SU-DHL-6 (cell line): Measurements from ENCODE around the gene LCN9.

Experiments
- H2AFZ ChIP-seq: fragments of 200-600 bp; sonication (generic); 2 replicates; pipeline ENCODE4 v1.6.1; 2014; ENCODE audit warnings: low read depth, mild to moderate bottlenecking, moderate library complexity, mixed read lengths, antibody characterized with exemption, low read length; ENCODE audit not compliant: severe bottlenecking
- H3F3A ChIP-seq: fragments of 200-600 bp; shearing (Covaris generic); 2 replicates; pipeline ENCODE4 v1.6.0; 2016; ENCODE audit warnings: antibody characterized with exemption, mild to moderate bottlenecking; ENCODE audit not compliant: insufficient read depth
- H3K27ac ChIP-seq: fragments of 200-600 bp; sonication (generic); 2 replicates; pipeline ENCODE4 v1.5.1; 2016; ENCODE audit warnings: low read depth, mild to moderate bottlenecking, low read length, moderate library complexity, mixed read lengths
- H3K27me3 ChIP-seq: fragments of 200-600 bp; sonication (generic), shearing (Covaris generic); 2 replicates; pipeline ENCODE4 v1.6.0; 2014; ENCODE audit warnings: mild to moderate bottlenecking, low read length
- H3K36me3 ChIP-seq: fragments of 200-600 bp; sonication (generic); 2 replicates; pipeline ENCODE4 v1.6.1; 2014; ENCODE audit warnings: mild to moderate bottlenecking, low read length, mixed read lengths
- H3K4me2 ChIP-seq: fragments of 300-600, 200-600 bp; shearing (Covaris generic), sonication (generic); 2 replicates; pipeline ENCODE4 v1.6.0; 2014; ENCODE audit warnings: low read length, low read depth, mild to moderate bottlenecking; ENCODE audit not compliant: poor library complexity, severe bottlenecking
- H3K4me3 ChIP-seq: fragments of 200-600 bp; sonication (generic); 2 replicates; pipeline ENCODE4 v1.5.1; 2014; ENCODE audit warnings: antibody characterized with exemption, low read length, mild to moderate bottlenecking, mixed read lengths; ENCODE audit not compliant: insufficient read depth, poor library complexity, severe bottlenecking
- H3K79me2 ChIP-seq: fragments of 200-600 bp; sonication (generic); 2 replicates; pipeline ENCODE4 v1.6.1; 2014; ENCODE audit warnings: mild to moderate bottlenecking, low read length, moderate library complexity; ENCODE audit not compliant: insufficient read depth
- H3K9ac ChIP-seq: fragments of 200-600 bp; sonication (generic); 2 replicates; pipeline ENCODE4 v1.7.0; 2014; ENCODE audit warnings: mild to moderate bottlenecking, low read length
- H3K9me2 ChIP-seq: fragments of 200-600 bp; sonication (generic); replicated peaks from 2 replicates; pipeline ENCODE4 v1.6.1; 2014; ENCODE audit warnings: low read length; ENCODE audit not compliant: insufficient read depth
- H3K9me3 ChIP-seq: fragments of 200-600 bp; sonication (generic); 2 replicates; pipeline ENCODE4 v1.6.1; 2014; ENCODE audit warnings: low read length, mixed read lengths; ENCODE audit not compliant: insufficient read depth
- H4K20me1 ChIP-seq: fragments of 200-600 bp; sonication (generic); 2 replicates; pipeline ENCODE4 v1.6.1; 2014; ENCODE audit warnings: low read depth, mild to moderate bottlenecking, antibody characterized with exemption, low read length, moderate library complexity, mixed read lengths
- EZH2phosphoT487 ChIP-seq: fragments of 200-600 bp; sonication (generic), shearing (Covaris generic); conservative IDR thresholded peaks from 2 replicates; pipeline ENCODE4 v1.6.1; 2018; ENCODE audit warnings: mild to moderate bottlenecking, antibody characterized with exemption, low read length, moderate library complexity, mixed read lengths
- TF ChIP-seq, protein P1 (sequence below): fragments of 200-600 bp; sonication (generic); IDR thresholded peaks from one replicate; pipeline ENCODE4 v1.5.1; 2017; ENCODE audit warnings: antibody characterized with exemption, mild to moderate bottlenecking, low read length, moderate library complexity; ENCODE audit not compliant: insufficient read depth, poor library complexity, severe bottlenecking

LCN9 gene

DNA sequence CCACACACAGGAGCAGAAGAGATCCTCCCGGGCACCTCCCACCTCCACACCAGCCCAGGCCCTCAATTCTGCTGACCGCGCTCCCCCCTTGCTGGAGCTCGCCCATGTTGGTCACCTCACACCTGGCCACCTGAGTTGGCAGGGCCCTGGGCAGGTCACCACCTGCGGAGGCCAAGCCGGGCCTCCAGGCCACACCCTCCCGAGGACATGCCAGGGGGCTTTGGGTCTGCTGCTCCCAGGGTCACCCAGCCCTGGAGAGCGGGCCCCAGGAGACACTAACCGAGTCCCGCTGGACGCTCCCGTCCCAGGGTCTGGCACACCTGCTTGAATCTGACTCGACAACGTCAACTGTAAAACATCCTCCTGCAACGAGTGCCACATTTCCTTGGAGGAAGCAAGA is 34.1 kb downstream of the LCN9 start:
- H4K20me1 ChIP-seq = no peaks in the 10 kb centered on the region; the same call in 1 of the 2 replicates
- no peaks in the 10 kb centered on the region for H3K36me3 ChIP-seq
- H3K27ac ChIP-seq = no peak overlapping the region
- no peaks in the 10 kb centered on the region for H3K27me3 ChIP-seq
- H3F3A ChIP-seq = no peaks in the 10 kb centered on the region
- TF ChIP-seq, protein P1, sequence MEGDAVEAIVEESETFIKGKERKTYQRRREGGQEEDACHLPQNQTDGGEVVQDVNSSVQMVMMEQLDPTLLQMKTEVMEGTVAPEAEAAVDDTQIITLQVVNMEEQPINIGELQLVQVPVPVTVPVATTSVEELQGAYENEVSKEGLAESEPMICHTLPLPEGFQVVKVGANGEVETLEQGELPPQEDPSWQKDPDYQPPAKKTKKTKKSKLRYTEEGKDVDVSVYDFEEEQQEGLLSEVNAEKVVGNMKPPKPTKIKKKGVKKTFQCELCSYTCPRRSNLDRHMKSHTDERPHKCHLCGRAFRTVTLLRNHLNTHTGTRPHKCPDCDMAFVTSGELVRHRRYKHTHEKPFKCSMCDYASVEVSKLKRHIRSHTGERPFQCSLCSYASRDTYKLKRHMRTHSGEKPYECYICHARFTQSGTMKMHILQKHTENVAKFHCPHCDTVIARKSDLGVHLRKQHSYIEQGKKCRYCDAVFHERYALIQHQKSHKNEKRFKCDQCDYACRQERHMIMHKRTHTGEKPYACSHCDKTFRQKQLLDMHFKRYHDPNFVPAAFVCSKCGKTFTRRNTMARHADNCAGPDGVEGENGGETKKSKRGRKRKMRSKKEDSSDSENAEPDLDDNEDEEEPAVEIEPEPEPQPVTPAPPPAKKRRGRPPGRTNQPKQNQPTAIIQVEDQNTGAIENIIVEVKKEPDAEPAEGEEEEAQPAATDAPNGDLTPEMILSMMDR = no peak
- no peak for TF ChIP-seq EZH2phosphoT487
- H3K9ac ChIP-seq = no peak overlapping the region
- H3K9me2 ChIP-seq = no peaks in the 10 kb centered on the region
- H3K79me2 ChIP-seq = no peaks in the 10 kb centered on the region
- no peak overlapping the region for H2AFZ ChIP-seq
- H3K4me3 ChIP-seq = no peak overlapping the region
- H3K9me3 ChIP-seq = no peaks in the 10 kb centered on the region
- H3K4me2 ChIP-seq = no peak overlapping the region

DNA sequence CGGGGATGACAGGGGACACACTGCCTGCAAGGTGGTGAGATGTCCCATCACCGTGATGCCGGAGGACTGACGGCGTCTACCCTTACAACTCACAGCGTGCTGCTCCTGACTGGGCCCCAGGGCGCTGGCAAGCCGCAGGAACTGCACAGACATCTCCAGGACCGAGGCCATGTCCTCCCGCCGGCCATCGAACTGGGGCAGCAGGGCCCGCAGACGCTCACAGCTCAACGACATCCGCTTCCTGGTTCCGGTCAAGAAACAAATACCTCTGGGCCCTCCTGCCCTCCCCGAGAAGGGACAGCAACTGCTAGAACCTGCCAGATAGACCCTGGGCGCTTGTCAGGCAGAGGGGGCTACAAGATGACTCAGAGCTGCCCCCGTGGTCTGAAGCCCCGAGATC is 35.1 kb downstream of the LCN9 start:
- Histone ChIP-seq H3K36me3 (no peaks in the 10 kb centered on the region), H2AFZ (no peak overlapping the region), H3K27me3 (no peaks in the 10 kb centered on the region)

DNA sequence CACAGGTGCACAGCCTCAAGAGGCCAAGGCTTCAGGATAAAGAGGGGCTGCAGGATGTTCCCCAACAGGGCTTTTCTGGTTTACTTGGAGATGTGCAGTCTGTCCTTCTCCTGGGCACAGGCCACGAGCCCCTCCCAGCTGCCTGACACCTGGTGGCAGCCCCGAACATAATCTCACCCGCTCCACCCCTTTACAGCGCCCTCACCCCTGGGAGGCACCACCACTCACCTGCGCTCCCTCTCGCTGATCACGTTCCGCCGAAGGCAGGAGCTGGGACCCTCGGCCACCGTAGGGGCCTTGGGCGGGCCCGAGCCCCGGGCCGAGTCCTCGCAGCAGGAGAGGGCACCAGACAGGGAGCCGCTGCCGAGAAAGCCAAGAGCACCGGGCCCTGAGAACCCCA is 35.7 kb downstream of the LCN9 start:
- no peaks in the 10 kb centered on the region for H3K27me3 ChIP-seq
- H3K9me3 ChIP-seq = no peaks in the 10 kb centered on the region
- no peaks in the 10 kb centered on the region for H3K9me2 ChIP-seq
- H3F3A ChIP-seq = no peaks in the 10 kb centered on the region
- no peaks in the 10 kb centered on the region for H3K79me2 ChIP-seq
- H3K36me3 ChIP-seq = no peaks in the 10 kb centered on the region
- H3K4me2 ChIP-seq = no peak overlapping the region
- no peak overlapping the region for H2AFZ ChIP-seq
- H4K20me1 ChIP-seq = no peaks in the 10 kb centered on the region
- H3K27ac ChIP-seq = no peak overlapping the region
- no peak overlapping the region for H3K9ac ChIP-seq
- no peak for TF ChIP-seq EZH2phosphoT487
- TF ChIP-seq, protein P1 = no peak
- no peak overlapping the region for H3K4me3 ChIP-seq

More for the DNA sequence above, 35.1 kb downstream of the LCN9 start:
- Histone ChIP-seq H4K20me1 (no peaks in the 10 kb centered on the region), H3K9me2 (no peaks in the 10 kb centered on the region), H3K27ac (no peak overlapping the region), H3F3A (no peaks in the 10 kb centered on the region), H3K9me3 (no peaks in the 10 kb centered on the region), H3K4me2 (no peak overlapping the region), H3K4me3 (no peak overlapping the region), H3K9ac (no peak overlapping the region), H3K79me2 (no peaks in the 10 kb centered on the region)
- TF ChIP-seq, protein P1 = no peak
- no peak for TF ChIP-seq EZH2phosphoT487
